GM12891 (cell line): Measurements from ENCODE around the gene SERPINB2.

Experiments used
- PAX5 ChIP-seq: IDR thresholded peaks from 2 replicates; pipeline ENCODE4 v1.6.1; 2011; ENCODE audit warnings: low read length, moderate library complexity, mild to moderate bottlenecking; ENCODE audit not compliant: insufficient read depth, severe bottlenecking
- POLR2A ChIP-seq: IDR thresholded peaks from 2 replicates; pipeline ENCODE4 v1.6.1; 2011; ENCODE audit warnings: low read depth, low read length, control low read depth
- POLR2AphosphoS5 ChIP-seq: IDR thresholded peaks from 2 replicates; pipeline ENCODE4 v1.6.1; 2011; ENCODE audit warnings: low read depth, low read length, control low read depth
- POU2F2 ChIP-seq: IDR thresholded peaks from 2 replicates; pipeline ENCODE4 v1.6.1; 2011; ENCODE audit warnings: low read depth, mild to moderate bottlenecking, control low read depth, low read length, moderate library complexity
- SPI1 ChIP-seq: IDR thresholded peaks from 2 replicates; pipeline ENCODE4 v1.6.1; 2011; ENCODE audit warnings: low read depth, low read length, control low read depth
- TAF1 ChIP-seq: IDR thresholded peaks from 2 replicates; pipeline ENCODE4 v1.6.1; 2011; ENCODE audit warnings: low read depth, low read length, control low read depth

DNA sequence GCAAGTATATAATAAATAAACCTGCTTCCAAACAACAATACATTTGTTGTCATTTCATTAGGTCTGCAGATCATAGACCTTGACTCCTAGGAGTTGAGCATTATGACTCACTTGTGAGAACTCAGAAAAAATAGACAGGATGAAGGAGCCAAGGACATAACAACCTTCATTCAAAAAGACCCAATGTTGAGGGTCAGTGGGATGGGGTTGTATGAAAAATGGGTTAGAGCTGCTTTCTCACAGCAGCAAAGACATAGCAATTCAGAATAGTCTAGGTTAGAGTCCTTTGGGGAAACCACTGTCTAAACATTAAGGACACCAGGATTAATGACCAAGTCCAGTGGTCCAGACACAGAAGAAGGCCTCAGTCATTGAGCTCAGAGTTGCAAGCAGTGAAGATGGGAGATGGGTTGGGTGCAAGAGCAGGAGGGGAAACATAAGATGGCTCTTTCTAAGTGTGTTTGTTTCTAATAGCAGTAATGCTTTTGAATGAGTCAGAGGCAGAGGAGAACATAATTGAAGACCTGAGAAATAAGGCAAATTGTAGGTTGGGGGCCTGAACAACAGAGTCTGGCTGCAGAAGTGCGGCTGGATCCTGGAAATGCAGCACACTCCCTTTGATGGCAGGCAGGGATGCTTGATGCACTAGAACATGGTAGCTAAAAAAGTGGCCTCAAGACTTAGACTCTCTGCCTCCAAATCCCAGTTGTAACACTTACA lies 16.5 kb downstream of the SERPINB2 start:
- TF ChIP-seq POLR2A: no peak
- TF ChIP-seq POLR2AphosphoS5: no peak
- no peak for TF ChIP-seq SPI1
- no peak for TF ChIP-seq TAF1
- no peak for TF ChIP-seq PAX5
- TF ChIP-seq POU2F2: no peak
